ENCODE data around the gene JUNB.

The JUNB gene

GRCh38 chr19:12840091-12841079 lies 49.1 kb downstream of the JUNB start:
- DNase-seq (ENCODE audit: low spot score) (peak; percentile 42), FAIRE-seq (no peak)

GRCh38 chr19:12841094-12841493 lies 49.8 kb downstream of the JUNB start:
- FAIRE-seq: no peak
- DNase-seq (ENCODE audit: low spot score): no peak

GRCh38 chr19:12842511-12842910 lies 51.2 kb downstream of the JUNB start:
- FAIRE-seq: no peak
- DNase-seq (ENCODE audit: low spot score): no peak

Measured in urothelium cell line (cell line).